ENCODE results near the gene CUX1. TPM values are rescaled to one million over a fixed set of nuclear protein-coding genes. Genes with fewer than 3 reads are reported as not detected.

The CUX1 gene
- polyA plus RNA-seq, 10 donors = 32.2 to 51.8 (median 40.3) TPM

DNA sequence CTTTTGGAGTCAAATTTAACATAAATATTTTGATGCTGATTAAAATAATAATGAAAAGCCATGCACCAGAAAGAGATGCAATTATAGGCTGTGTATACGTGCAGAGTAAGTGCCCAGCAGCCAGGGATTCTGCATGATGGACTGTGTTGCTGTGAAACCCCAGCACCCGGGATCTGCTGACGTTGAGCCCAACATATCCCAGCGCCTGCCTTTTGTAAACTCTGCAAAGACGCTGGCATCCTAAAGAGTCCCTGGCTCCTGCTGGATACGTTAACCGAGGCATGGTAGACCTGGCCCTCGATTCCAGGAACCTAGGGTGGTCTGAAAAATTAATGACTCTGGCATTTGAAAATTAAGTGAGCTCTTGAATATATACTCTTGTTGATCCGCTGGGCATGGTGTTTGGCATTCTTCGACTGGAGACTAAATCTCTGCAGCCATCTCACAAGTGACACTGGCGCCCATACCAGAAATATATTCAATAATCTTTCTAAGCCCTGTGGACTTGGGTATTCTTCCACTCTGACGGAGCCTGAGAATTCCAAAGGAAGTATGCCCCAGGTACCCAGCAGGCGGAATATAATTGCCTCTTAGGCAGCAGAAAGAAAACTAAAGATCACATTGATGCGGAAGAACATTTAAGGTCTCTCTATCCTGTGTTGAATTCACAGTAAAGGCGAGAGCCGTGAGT lies 278.0 kb downstream of the CUX1 start:
- DNase-seq = no peak

DNA sequence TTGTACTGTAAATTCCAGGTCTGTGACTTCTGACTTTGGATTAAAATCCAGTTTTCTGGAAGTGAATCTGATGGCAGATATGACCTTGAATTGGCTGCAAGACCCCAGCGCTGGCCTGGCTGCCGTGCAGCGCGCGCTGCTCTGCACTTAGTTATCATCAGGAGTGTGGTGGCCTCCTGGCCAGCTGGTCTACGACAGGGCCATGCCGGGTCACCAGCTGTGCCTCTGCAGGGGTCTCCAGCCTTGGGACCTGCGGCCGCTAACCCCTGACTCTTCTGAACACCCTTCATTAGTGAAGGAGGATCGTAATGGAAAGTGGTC lies 278.5 kb downstream of the CUX1 start:
- DNase-seq = no peak

DNA sequence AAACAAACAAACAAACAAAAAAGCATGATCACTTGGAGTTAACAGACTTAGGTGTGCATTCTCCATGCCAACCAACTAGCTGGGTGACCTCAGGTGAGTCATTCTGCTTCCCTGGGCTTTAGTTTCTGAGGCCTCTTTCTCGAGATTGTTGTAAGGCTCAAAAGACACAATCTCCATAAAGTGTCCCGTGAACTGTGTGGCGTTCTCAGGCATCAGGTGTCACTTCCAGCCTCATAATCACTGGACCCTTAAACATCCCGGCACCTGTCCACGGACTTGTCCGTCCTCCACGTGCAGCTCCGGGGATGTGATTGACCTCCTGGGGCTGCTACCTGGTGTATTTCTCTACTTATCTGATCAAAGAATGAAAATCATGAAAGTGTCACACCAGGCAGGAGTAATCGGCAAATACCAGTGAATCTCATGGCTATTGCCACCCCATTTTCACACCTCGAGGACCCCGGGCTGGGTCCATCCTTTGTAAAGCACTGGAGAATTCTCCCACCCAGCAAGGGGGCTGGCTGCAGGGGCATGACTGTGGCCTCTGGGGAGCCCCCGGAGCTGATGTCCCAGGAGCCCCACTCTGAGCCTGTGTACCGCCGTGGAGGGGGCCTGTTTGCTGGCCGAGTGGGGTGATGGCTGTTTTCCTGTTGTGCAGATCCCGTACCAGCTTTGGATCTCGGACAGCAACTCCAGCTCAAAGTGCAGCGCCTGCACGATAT lies 279.4 kb downstream of the CUX1 start:
- no peak for DNase-seq

DNA sequence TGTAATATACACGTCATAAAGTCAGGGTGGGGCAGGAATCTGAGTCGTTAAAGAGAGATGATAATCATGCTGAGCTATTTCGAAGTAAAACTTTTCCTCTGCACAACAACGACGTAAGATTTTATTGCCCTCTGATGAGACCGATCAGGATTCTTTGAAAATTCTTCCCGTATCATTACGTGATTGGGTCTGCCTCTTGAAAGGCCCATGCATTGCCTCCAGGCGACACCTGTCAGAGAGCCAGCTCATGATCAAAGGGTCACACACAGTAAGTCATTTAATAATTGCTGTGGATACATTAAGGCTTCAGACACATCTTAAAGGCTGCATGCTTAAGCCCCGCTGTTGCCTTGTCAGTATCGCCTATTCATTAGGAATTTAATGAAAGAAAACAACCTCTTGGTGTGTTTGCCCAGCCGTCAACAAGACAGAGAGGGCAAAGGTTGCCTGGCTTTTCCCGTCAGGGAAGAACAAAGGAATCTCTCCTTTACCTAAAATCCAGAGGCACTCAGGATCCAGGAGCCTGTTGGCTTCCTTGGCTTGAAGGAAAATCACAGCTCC lies 280.3 kb downstream of the CUX1 start:
- no peak for DNase-seq

DNA sequence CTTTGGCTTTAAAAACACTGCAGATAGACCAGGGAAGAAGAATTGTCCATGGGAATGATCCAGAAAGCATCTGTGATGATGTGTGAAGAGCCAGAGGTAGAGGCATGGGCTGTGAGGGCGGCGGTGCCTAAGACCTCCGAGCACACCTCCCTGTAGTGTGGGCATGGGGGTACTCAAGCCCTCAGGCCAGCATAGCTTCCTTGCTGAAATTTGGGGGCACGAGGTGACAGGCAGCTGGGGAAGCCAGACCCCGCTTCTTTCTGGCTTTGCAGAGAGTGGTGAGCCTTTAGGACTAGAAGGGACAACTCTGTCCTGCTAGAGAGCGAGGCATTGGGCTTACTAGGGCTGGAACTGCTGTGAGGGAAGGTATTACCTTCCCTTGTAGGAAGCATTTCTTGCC lies 281.6 kb downstream of the CUX1 start:
- no peak for DNase-seq

DNA sequence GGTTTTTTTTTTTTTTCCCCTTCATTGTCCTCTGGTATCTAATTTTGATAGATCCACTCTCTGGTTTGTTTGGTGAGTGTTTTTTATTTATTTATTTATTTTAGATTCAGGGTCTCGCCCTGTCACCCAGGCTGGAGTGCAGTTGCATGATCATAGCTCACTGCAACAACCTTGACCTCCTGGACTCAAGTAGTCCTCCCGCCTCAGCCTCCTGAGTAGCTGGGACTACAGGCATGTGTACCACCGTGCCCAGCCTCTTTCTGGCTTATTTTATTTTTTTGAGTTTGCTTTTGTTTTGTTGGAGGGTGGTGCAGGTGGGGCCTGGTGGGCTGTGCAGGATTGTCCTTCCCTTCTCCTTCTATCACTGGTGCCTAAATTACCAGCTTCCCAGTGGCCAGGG lies 282.0 kb downstream of the CUX1 start:
- DNase-seq = no peak

DNA sequence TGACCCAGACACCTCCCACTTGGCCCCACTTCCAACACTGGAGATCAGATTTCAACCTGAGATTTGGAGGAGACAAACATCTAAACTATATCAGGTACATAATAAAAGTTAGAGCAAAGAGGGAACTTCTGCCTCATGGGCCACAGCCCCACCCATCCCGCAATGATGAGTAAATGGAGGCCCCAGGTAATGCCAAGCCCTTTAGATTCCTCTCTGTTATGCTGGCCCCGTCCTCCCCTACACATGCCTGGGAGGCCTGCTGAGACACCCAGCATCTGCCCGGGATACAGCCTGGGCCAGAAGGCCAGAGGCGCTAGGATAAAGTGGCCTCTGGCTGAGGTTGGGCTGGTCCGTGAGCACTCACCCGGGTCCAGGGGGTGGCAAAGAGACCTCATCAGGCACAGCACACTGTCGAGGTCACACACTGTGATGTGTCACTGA lies 283.7 kb downstream of the CUX1 start:
- DNase-seq = no peak

DNA sequence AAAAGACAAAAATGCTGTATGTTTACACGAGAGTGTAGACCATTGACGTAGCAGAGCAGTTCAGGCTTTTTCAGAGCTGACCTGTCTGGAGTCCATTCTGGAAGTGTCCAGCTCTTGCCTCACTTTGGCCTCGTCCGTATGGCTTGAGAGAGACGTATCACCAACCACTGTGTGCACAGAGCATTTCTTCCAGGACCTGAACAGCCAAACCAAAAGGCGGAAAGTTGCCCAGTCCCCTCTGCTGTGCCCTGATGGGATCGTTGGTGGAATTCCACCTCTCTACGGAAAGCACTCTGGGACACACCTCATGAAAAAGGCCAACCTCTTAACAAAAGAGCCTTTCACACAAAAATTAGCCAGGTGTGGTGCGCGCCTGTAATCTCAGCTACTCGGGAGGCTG lies 284.5 kb downstream of the CUX1 start:
- DNase-seq = no peak

DNA sequence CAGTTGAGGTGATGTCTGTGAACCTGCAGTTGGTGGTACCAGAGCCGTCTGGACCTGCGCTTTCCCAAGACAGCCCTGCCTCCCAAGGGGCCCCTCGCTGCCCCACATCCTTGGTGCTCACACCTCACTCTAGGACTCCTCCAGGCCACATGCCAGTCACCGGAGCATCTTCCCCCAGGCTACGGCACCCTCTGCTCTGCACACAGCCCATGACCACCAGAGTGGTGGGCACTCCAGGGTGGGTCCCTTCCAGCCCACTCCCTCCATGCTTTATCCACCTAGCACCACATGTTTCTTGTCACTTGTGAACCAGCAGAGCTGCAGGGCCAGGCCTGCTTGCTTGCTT lies 285.6 kb downstream of the CUX1 start:
- no peak for DNase-seq

DNA sequence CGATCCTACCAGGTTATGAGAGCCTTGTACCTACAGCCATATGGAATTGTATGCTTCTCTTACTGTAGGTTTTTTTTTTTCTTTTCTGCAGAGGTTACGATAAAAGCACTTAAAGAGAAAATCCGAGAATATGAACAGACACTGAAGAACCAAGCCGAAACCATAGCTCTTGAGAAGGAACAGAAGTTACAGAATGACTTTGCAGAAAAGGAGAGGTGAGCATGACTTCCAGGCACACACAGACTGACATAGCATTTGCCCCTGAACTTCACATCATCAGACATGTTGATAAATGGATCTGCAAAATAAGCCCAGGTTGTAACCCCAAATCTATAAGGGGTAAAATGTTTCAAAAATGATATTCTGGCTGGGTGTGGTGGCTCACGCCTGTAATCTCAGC lies 286.8 kb downstream of the CUX1 start:
- DNase-seq = no peak

DNA sequence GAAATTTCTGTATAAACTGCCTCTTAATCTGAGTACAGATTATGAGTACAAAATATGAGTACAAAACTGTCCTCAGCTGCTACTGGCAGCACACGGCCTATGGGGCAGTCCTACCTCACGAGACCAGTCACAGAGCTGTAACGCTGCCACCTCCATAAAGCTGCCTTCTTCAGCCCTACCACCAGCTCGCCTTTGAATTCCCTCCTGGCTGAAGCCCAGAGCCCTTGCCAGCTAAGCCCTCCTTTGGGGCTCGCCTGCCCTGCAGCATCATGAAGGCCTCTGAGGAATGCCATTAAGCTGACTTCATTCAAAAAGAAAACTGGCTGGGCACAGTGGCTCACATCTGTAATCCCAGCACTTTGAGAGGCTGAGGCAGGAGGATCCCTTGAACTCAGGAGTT lies 289.2 kb downstream of the CUX1 start:
- DNase-seq = no peak

DNA sequence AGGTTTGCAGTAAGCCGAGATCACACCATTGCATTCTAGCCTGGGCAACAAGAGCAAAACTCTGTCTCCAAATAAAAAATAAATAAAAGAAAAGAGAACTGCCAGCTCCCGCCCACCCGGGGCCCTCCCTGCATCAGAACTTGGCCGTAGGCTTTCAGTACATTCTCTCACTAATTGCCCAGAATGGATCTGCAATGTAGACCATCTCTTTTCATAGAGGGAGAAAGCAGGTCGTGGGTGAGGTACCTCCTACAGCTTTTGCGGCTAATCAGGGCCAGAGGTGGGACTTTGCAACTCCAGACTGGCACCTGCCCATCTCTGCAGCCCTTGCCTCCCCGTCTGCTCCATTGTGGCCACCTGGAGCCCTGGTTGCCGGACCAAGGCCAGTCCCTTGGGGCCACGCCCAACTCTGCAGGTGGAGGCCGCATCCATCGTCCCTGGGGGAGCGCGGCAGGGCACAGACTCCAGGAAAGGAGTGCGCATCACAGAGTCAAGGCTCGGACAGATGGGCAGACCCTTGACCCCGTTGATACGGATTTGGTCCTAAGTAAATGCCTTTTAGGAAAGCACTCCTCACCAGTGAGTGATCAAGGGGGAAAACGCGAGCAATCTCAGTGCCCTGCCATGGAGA lies 290.2 kb downstream of the CUX1 start:
- DNase-seq = no peak

DNA sequence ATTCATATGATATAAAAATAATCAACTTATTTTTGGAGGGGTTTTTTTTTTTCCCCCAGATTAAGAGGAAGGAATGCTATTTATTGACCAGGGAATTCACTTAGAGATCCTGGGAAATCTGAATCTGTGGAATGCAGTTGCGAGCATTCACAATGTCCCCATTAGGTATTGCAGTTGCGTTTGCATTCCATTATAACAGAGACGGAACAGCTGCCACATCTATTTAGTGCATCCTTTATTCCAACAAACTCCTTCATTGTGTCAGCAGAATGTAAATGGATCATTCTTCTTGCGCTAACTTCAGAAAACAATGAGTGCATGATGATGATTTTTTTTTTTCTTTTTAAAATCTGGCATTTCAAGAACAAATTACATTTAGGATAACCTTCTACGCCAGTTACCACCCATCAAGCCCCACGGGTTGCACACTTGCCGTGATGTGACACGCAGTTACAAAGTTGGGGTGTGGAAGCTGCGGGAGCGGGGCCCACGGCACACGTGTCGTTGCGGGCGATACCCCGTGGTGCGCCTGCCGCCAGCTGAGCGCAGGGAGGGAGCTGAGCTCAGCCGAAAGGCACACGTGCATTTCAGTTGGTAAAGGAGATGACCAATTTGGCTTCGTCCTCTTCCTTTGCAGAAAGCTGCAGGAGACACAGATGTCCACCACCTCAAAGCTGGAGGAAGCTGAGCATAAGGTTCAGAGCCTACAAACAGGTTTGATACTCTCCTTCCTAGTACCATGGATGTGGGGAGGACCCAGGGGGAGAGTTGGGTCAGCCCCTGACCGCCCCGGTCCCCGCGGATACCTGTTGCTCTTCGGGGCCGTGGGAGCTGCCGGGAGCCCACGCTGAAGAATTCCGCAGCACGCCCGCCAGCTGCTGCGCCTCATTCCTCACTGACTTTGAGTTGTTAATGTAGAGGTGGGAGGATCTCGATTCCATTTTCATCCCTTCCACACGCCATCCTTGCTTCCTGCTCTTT lies 293.9 kb downstream of the CUX1 start:
- peak in 1 of 3 donors; percentile 57 for DNase-seq

DNA sequence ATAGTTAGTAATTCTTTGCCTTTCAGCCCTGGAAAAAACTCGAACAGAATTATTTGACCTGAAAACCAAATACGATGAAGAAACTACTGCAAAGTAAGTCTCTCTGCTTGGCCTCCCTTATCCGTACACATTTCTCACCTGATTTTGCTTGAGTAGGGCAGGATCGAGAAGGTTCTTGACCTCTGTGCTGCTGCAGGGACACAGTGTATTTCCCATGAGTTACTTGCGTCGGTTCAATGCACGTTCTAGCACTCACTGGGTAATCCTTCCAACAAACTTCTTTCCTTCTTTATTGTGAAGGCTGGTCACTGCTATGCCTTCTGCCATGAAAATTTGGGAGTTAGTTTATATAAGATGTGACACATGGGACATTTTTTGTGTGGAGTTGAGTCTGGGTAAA lies 297.8 kb downstream of the CUX1 start:
- no peak for DNase-seq

DNA sequence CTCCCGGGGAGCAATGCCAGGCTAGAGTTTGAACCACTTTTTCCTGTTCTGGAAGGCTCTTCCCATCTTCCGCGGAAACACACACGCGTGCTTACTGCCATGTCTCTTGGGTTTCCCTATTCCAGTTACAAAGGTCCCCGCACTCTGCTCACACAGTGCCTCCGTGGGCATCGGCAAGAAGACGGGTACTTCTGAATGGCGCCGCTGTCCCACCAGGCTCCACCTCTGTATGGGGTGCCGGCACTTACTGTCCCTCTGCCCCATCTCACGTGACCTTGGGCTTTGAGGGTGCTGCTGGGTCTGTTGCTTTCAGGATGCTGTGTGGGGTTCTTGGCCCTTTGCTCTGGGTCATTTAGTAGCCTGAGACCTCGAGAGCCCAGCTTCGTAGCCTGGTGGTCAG lies 298.5 kb downstream of the CUX1 start:
- DNase-seq = no peak

DNA sequence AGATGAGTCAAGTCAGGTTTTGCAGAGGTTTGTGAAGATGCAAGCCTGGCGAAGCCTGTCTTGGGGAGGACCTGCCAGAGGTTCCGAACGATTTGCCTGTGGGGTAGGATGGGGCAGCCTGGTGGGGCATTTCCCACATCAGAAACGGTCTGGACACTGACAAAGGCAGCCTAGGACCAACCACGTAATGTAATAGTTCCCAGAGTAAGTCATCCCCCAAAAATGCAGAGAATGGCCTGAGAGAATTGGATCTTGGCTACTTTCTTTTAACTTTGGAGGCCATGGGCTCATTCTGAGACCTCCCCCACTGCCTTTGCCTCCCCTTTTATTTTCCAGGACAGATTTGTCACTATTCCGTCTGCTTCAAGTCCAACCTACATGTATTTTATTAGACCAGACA lies 300.3 kb downstream of the CUX1 start:
- DNase-seq = peak in 1 of 3 donors; percentile 59

DNA sequence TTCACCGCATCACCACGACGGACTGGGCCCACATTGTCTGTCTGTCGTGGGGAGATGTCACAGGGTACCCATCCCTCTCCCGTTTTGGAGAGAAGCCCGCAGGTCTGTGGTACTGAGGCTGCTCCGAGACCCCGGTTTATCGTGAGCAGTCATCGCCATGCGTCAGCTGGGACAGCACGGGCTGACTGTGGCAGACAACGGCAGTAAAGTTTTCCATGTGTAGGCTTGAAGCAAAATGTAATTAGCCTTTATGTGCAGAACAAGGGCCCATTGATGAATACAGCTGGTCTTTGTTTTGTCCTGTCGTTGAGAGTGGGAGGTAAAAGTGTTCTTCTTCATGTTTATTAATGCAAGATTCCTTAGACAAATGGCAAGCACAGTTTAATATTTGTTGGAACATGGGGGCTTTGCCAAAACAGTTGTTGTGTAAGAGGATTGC lies 301.8 kb downstream of the CUX1 start:
- DNase-seq = peak in 1 of 3 donors; percentile 51

DNA sequence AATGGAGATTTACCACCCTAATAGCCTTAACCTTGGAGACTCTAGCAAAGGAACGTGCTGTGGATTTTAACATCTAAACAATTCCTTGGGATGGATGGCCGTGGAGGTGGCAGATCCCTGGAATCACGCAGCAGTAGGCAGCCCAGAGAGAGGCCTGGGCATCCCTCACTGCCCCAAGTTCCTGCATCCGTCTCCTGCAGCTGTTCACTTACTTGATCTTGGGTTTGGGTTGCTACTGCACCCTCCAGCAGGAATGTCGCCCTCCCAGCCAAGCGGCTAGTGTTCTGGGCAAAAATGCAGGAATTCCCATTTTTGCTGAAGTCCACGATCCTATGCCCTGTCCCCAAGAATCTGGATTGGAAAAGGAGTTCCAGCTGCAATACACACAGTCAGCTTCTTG lies 302.5 kb downstream of the CUX1 start:
- peak in 1 of 3 donors; percentile 35 for DNase-seq

DNA sequence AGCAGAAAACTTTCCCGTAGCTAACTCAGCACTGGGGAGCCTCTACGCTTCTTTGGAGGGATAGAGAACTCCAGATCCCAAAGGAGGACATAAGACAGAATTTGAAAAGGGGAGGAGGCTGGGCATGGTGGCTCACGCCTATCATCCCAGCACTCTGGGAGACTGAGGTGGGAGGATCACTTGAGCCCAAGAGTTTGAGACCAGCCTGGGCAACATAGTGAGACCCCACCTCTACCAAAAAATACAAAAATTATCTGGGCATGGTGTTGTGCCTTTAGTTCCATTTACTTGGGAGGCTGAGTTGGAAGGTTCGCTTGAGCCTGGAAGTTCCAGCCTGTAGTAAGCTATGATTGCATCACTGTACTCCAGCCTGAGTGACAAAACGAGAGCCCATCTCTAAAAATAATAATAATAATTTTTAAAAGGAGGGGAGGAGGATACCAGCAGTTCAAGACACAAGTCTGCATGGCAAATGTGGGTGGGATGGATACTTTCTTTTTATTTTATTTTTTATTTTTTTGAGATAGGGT lies 303.3 kb downstream of the CUX1 start:
- DNase-seq = no peak

DNA sequence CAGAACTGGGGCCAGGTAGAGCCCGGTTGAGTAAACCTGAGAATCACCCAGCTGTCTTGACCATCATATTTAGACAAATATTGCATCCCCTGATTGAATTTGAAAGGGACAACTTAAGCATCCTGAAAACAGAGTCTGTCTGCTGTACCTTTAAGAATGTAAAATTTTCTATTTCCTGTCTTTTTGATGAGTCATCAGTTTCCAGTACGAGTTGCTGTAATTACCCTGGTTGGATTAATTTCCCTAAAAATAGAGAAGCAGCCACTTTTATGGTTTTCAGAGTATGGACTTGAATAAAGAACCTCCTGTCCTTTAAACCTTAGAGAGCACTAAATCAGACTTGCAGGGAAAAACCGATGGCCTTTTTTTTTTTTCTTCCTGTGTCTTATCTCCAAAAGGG lies 304.6 kb downstream of the CUX1 start:
- no peak for DNase-seq

DNA sequence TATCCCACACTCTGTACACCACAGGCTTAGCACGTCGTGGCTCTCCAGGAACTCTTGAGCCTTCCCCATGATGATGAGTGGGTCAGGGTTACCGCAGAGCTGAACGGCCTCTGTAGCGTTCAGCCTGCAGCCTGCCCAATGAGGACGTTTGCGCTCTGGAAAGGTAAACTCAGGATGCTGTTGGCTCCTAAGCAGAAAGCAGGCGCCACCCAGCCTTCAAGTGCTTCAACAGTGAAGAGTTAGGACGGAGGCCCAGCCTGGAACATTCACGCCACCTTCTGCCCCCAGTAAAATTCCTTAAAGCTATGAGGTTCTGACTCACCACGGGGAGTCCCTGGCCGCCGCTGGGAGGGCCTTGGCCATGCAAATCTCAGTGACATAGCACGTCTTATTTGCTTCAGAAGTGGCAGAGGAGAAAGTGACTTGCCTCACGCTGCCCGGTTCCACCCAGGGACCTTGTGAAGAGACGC lies 307.7 kb downstream of the CUX1 start:
- peak in 1 of 3 donors; percentile 33 for DNase-seq

All from muscle of back (tissue), 11 donors.